Neuronal stem cell (in vitro differentiated cells): Measurements from ENCODE around the gene SPC24.

Experiments used
- DNase-seq: peaks from one replicate; pipeline ENCODE4 v3.0.0-alpha.2; 2013; ENCODE audit warnings: low spot score
- H2AFZ ChIP-seq: one replicate; pipeline ENCODE4 v1.6.1; 2013; ENCODE audit warnings: mild to moderate bottlenecking, low read length, inconsistent platforms
- H2AK5ac ChIP-seq: 2 replicates; pipeline ENCODE4 v1.6.1; 2013; ENCODE audit warnings: low read depth, mild to moderate bottlenecking, inconsistent platforms, low read length, moderate library complexity, mixed read lengths
- H2BK120ac ChIP-seq: 2 replicates; pipeline ENCODE4 v1.6.1; 2013; ENCODE audit warnings: low read depth, mild to moderate bottlenecking, inconsistent platforms, low read length, moderate library complexity, mixed read lengths
- H2BK12ac ChIP-seq: one replicate; pipeline ENCODE4 v1.6.1; 2013; ENCODE audit warnings: low read length, inconsistent platforms
- H2BK15ac ChIP-seq: 2 replicates; pipeline ENCODE4 v1.6.1; 2013; ENCODE audit warnings: mild to moderate bottlenecking, low read length, inconsistent platforms, mixed read lengths
- H2BK5ac ChIP-seq: one replicate; pipeline ENCODE4 v1.6.1; 2013; ENCODE audit warnings: inconsistent platforms, mild to moderate bottlenecking, low read length, moderate library complexity
- H3K14ac ChIP-seq: one replicate; pipeline ENCODE4 v1.6.1; 2013; ENCODE audit warnings: low read length, inconsistent platforms
- H3K18ac ChIP-seq: 2 replicates; pipeline ENCODE4 v1.6.1; 2013; ENCODE audit warnings: low read length, inconsistent platforms
- H3K23ac ChIP-seq: 2 replicates; pipeline ENCODE4 v1.6.1; 2013; ENCODE audit warnings: low read depth, mild to moderate bottlenecking, mixed read lengths, low read length, inconsistent platforms; ENCODE audit not compliant: poor library complexity
- H3K27ac ChIP-seq: replicated peaks from 3 replicates; pipeline ENCODE4 v1.5.1; 2013; ENCODE audit warnings: low read length, inconsistent platforms
- H3K27me3 ChIP-seq, 3 experiments: 2 replicates each; pipeline ENCODE4 v1.6.1; 2013; ENCODE audit warnings: low read length in 3 of 3, mild to moderate bottlenecking in 2 of 3, inconsistent platforms in 1 of 3, low read depth in 1 of 3, mixed read lengths in 1 of 3, moderate library complexity in 1 of 3; ENCODE audit not compliant: control insufficient read depth in 3 of 3, insufficient read depth in 3 of 3
- H3K36me3 ChIP-seq, 2 donors: replicated peaks in 1 of 2; 2 replicates each; pipeline ENCODE4 v1.6.1; 2013; ENCODE audit warnings: low read length in 2 of 2; ENCODE audit not compliant: control insufficient read depth in 2 of 2, insufficient read depth in 2 of 2
- H3K4ac ChIP-seq: 2 replicates; pipeline ENCODE4 v1.6.1; 2013; ENCODE audit warnings: inconsistent platforms, mild to moderate bottlenecking, low read length, moderate library complexity
- H3K4me1 ChIP-seq, 2 donors: 1 replicate in 1 of 2; 2 replicates in 1 of 2; pipeline ENCODE4 v1.6.1; 2013; ENCODE audit warnings: low read length in 2 of 2, low read depth in 1 of 2; ENCODE audit not compliant: control insufficient read depth in 2 of 2, insufficient read depth in 1 of 2
- H3K4me2 ChIP-seq: one replicate; pipeline ENCODE4 v1.6.1; 2013; ENCODE audit warnings: mild to moderate bottlenecking, low read length, inconsistent platforms; ENCODE audit not compliant: insufficient read depth, poor library complexity, severe bottlenecking
- H3K4me3 ChIP-seq, 2 donors: 2 replicates each; pipeline ENCODE4 v1.5.1; 2013; ENCODE audit warnings: low read length in 2 of 2, mild to moderate bottlenecking in 2 of 2, inconsistent platforms in 1 of 2, moderate library complexity in 1 of 2
- H3K79me1 ChIP-seq: one replicate; pipeline ENCODE4 v1.6.1; 2013; ENCODE audit warnings: low read depth, mild to moderate bottlenecking, inconsistent platforms, low read length, moderate library complexity
- H3K9ac ChIP-seq: one replicate; pipeline ENCODE4 v1.6.1; 2013; ENCODE audit warnings: mild to moderate bottlenecking, low read depth, low read length, inconsistent platforms; ENCODE audit not compliant: poor library complexity
- H3K9me3 ChIP-seq, 2 donors: replicated peaks in 1 of 2; 2 replicates each; pipeline versions ENCODE3 to v1.6.1; 2013; ENCODE audit warnings: low read length in 2 of 2, mild to moderate bottlenecking in 2 of 2, inconsistent platforms in 1 of 2, low read depth in 1 of 2, mixed read lengths in 1 of 2, moderate library complexity in 1 of 2; ENCODE audit not compliant: control insufficient read depth in 2 of 2, insufficient read depth in 1 of 2
- H4K8ac ChIP-seq: one replicate; pipeline ENCODE4 v1.6.1; 2013; ENCODE audit warnings: low read depth, mild to moderate bottlenecking, inconsistent platforms, low read length, moderate library complexity
- H4K91ac ChIP-seq: one replicate; pipeline ENCODE4 v1.6.1; 2013; ENCODE audit warnings: low read length, low read depth, mild to moderate bottlenecking, inconsistent platforms; ENCODE audit not compliant: poor library complexity
- WGBS, 2 donors: extraction: QIAGEN DNeasy Blood & Tissue Kit; methylation state at CpG; one replicate each; pipeline ENCODE4 v1.1.7; 2013; ENCODE audit warnings: missing lambda C conversion rate in 2 of 2, mixed read lengths in 1 of 2; ENCODE audit not compliant: insufficient read length in 2 of 2, insufficient replicate concordance in 1 of 2; ENCODE audit errors: extremely low coverage in 2 of 2; 5-methylcytosine and 5-hydroxymethylcytosine counted together

The SPC24 gene

GRCh38 chr19:11175920-11176319 lies 20.3 kb upstream of the SPC24 start:
- no peak overlapping the region for H3K18ac ChIP-seq
- H2BK15ac ChIP-seq = no peak overlapping the region
- H3K9ac ChIP-seq = peak overlapping the region; percentile 70
- H3K4me2 ChIP-seq = no peak overlapping the region
- H3K27me3 ChIP-seq = no peaks in the 10 kb centered on the region
- H2AK5ac ChIP-seq = no peak overlapping the region
- no peak overlapping the region for H3K4me3 ChIP-seq
- H2BK12ac ChIP-seq = no peak overlapping the region
- H3K36me3 ChIP-seq = peaks cover 28 to 66% of the 10 kb centered on the region in 2 donors
- no CpG with 5 or more reads among the region's 7 CpGs for WGBS, 2 donors
- H3K23ac ChIP-seq = no peak overlapping the region
- no peak overlapping the region for H4K8ac ChIP-seq
- H3K79me1 ChIP-seq = no peaks in the 10 kb centered on the region
- no peak overlapping the region for H2AFZ ChIP-seq
- no peaks in the 10 kb centered on the region for H3K9me3 ChIP-seq
- no peaks in the 10 kb centered on the region for H3K4me1 ChIP-seq
- H4K91ac ChIP-seq = no peak overlapping the region
- no peak overlapping the region for H2BK5ac ChIP-seq
- no peak overlapping the region for H3K27ac ChIP-seq
- H3K4ac ChIP-seq = no peak overlapping the region
- no peak overlapping the region for H3K14ac ChIP-seq
- no peak overlapping the region for H2BK120ac ChIP-seq
- no peak for DNase-seq

- Histone ChIP-seq H3K27me3 (no peaks in the 10 kb centered on the region), H3K4me3 (no peak overlapping the region), H2AFZ (no peak overlapping the region), H3K18ac (no peak overlapping the region), H2BK12ac (peak overlapping the region; percentile 63), H2BK5ac (peak overlapping the region; percentile 66), H3K9me3 (no peaks in the 10 kb centered on the region), H3K14ac (peak overlapping the region; percentile 84), H3K23ac (peak overlapping the region; percentile 91), H2AK5ac (no peak overlapping the region), H3K36me3 (peaks cover 37 to 80% of the 10 kb centered on the region in 2 donors), H3K4me2 (no peak overlapping the region), H2BK120ac (no peak overlapping the region), H3K4ac (no peak overlapping the region), H2BK15ac (peak overlapping the region; percentile 55), H3K27ac (no peak overlapping the region), H4K91ac (no peak overlapping the region), H4K8ac (no peak overlapping the region), H3K79me1 (no peaks in the 10 kb centered on the region), H3K9ac (no peak overlapping the region), H3K4me1 (no peaks in the 10 kb centered on the region)
- WGBS, 2 donors = no CpG with 5 or more reads among the region's 27 CpGs
- DNase-seq = no peak
Measured at GRCh38 chr19:11174336-11174735, 18.8 kb upstream of the SPC24 start.

- H4K91ac ChIP-seq = no peak overlapping the region
- no peak overlapping the region for H3K27ac ChIP-seq
- H3K9me3 ChIP-seq = no peaks in the 10 kb centered on the region
- H3K27me3 ChIP-seq = no peaks in the 10 kb centered on the region
- peak overlapping the region in 1 of 2 donors; percentile 20 for H3K4me3 ChIP-seq
- H3K23ac ChIP-seq = no peak overlapping the region
- no peak overlapping the region for H3K14ac ChIP-seq
- H3K4me1 ChIP-seq = no peaks in the 10 kb centered on the region
- WGBS, 2 donors = no CpG with 5 or more reads among the region's 8 CpGs
- no peak overlapping the region for H3K4me2 ChIP-seq
- H3K18ac ChIP-seq = no peak overlapping the region
- H2BK120ac ChIP-seq = no peak overlapping the region
- DNase-seq = no peak
- H2BK15ac ChIP-seq = no peak overlapping the region
- H2BK5ac ChIP-seq = peak overlapping the region; percentile 66
- H3K4ac ChIP-seq = no peak overlapping the region
- H3K9ac ChIP-seq = no peak overlapping the region
- H2BK12ac ChIP-seq = no peak overlapping the region
- no peak overlapping the region for H4K8ac ChIP-seq
- H2AFZ ChIP-seq = no peak overlapping the region
- no peak overlapping the region for H2AK5ac ChIP-seq
- H3K79me1 ChIP-seq = no peaks in the 10 kb centered on the region
- H3K36me3 ChIP-seq = peaks cover 37 to 83% of the 10 kb centered on the region in 2 donors
Measured at GRCh38 chr19:11173516-11174155, 18.1 kb upstream of the SPC24 start.

GRCh38 chr19:11172576-11172975 lies 17.0 kb upstream of the SPC24 start:
- Histone ChIP-seq H3K14ac (no peak overlapping the region), H4K8ac (no peak overlapping the region), H4K91ac (no peak overlapping the region), H3K18ac (no peak overlapping the region), H2AK5ac (no peak overlapping the region), H3K27ac (no peak overlapping the region), H2BK12ac (no peak overlapping the region), H2BK5ac (no peak overlapping the region), H3K4ac (no peak overlapping the region), H2AFZ (no peak overlapping the region), H3K23ac (no peak overlapping the region), H3K4me2 (no peak overlapping the region), H2BK15ac (no peak overlapping the region), H3K79me1 (no peaks in the 10 kb centered on the region), H2BK120ac (no peak overlapping the region), H3K9me3 (no peaks in the 10 kb centered on the region), H3K36me3 (peaks cover 35 to 85% of the 10 kb centered on the region in 2 donors), H3K4me3 (peak overlapping the region in 1 of 2 donors; percentile 21), H3K27me3 (no peaks in the 10 kb centered on the region), H3K9ac (no peak overlapping the region), H3K4me1 (no peaks in the 10 kb centered on the region)
- DNase-seq = no peak
- WGBS, 2 donors = no CpG with 5 or more reads among the region's 6 CpGs
